Subcutaneous abdominal adipose tissue (tissue), 5 donors: Measurements from ENCODE around the gene HDAC7.

Experiments used
- H3K27ac ChIP-seq: one replicate; pipeline ENCODE4 v1.7.0; 2013; ENCODE audit warnings: low read depth, mild to moderate bottlenecking, inconsistent platforms, low read length, moderate library complexity
- H3K27me3 ChIP-seq, 5 donors: one replicate each; pipeline ENCODE4 v1.7.0; 2013; ENCODE audit warnings: low read length in 5 of 5, inconsistent platforms in 1 of 5; ENCODE audit not compliant: control insufficient read depth in 5 of 5, insufficient read depth in 4 of 5
- H3K36me3 ChIP-seq, 5 donors: one replicate each; pipeline ENCODE4 v1.7.0; 2013; ENCODE audit warnings: low read length in 5 of 5; ENCODE audit not compliant: control insufficient read depth in 5 of 5, insufficient read depth in 5 of 5
- H3K4me1 ChIP-seq, 5 donors: one replicate each; pipeline ENCODE4 v1.7.0; 2013; ENCODE audit warnings: low read length in 5 of 5, mild to moderate bottlenecking in 3 of 5, moderate library complexity in 1 of 5; ENCODE audit not compliant: control insufficient read depth in 5 of 5, insufficient read depth in 5 of 5
- H3K4me3 ChIP-seq, 5 donors: one replicate each; pipeline ENCODE4 v1.7.0; 2013; ENCODE audit warnings: low read length in 5 of 5, low read depth in 1 of 5
- H3K9ac ChIP-seq, 5 donors: one replicate each; pipeline ENCODE4 v1.7.0; 2013; ENCODE audit warnings: low read length in 5 of 5, mild to moderate bottlenecking in 4 of 5, moderate library complexity in 3 of 5
- H3K9me3 ChIP-seq, 5 donors: one replicate each; pipeline ENCODE4 v1.7.0; 2013; ENCODE audit warnings: low read length in 5 of 5; ENCODE audit not compliant: control insufficient read depth in 5 of 5
- donor health status: healthy.
- donor health status: healthy.
- donor health status: healthy.
- donor health status: healthy.
- donor health status: healthy.

The HDAC7 gene

GRCh38 chr12:47751561-47751960, 68.1 kb downstream of the HDAC7 start:
- Histone ChIP-seq H3K9ac (peak overlapping the region in 2 of 5 donors; percentile 16 to 44), H3K4me1 (peaks cover 7 to 67% (median 33%) of the 10 kb centered on the region in 5 donors), H3K4me3 (no peak overlapping the region), H3K9me3 (no peaks in the 10 kb centered on the region), H3K27ac (peak overlapping the region; percentile 30), H3K27me3 (peaks cover 0 to 7% (median 0%) of the 10 kb centered on the region in 5 donors), H3K36me3 (peaks cover 0 to 58% (median 44%) of the 10 kb centered on the region in 5 donors)

GRCh38 chr12:47750916-47751470, 68.7 kb downstream of the HDAC7 start:
- Histone ChIP-seq H3K4me3 (no peak overlapping the region), H3K27ac (peak overlapping the region; percentile 30), H3K27me3 (peaks cover 0 to 7% (median 0%) of the 10 kb centered on the region in 5 donors), H3K4me1 (peaks cover 8 to 65% (median 32%) of the 10 kb centered on the region in 5 donors), H3K9ac (peak overlapping the region in 1 of 5 donors; percentile 16), H3K36me3 (peaks cover 0 to 64% (median 49%) of the 10 kb centered on the region in 5 donors), H3K9me3 (no peaks in the 10 kb centered on the region)

- H3K9me3 ChIP-seq: no peaks in the 10 kb centered on the region
- peaks cover 0 to 69% (median 49%) of the 10 kb centered on the region in 5 donors for H3K36me3 ChIP-seq
- no peak overlapping the region for H3K4me3 ChIP-seq
- no peak overlapping the region for H3K9ac ChIP-seq
- peaks cover 8 to 58% (median 26%) of the 10 kb centered on the region in 5 donors for H3K4me1 ChIP-seq
- peaks cover 0 to 7% (median 0%) of the 10 kb centered on the region in 5 donors for H3K27me3 ChIP-seq
- peak overlapping the region; percentile 30 for H3K27ac ChIP-seq
Observed at GRCh38 chr12:47750229-47750798, 69.4 kb downstream of the HDAC7 start.

- no peak overlapping the region for H3K9ac ChIP-seq
- H3K4me3 ChIP-seq: no peak overlapping the region
- H3K27ac ChIP-seq: no peak overlapping the region
- H3K36me3 ChIP-seq: peaks cover 0 to 76% (median 49%) of the 10 kb centered on the region in 5 donors
- H3K4me1 ChIP-seq: peaks cover 8 to 45% (median 14%) of the 10 kb centered on the region in 5 donors
- H3K9me3 ChIP-seq: no peaks in the 10 kb centered on the region
- H3K27me3 ChIP-seq: peaks cover 0 to 7% (median 0%) of the 10 kb centered on the region in 5 donors
Observed at GRCh38 chr12:47748899-47749298, 70.8 kb downstream of the HDAC7 start.

- Histone ChIP-seq H3K27ac (no peak overlapping the region), H3K9me3 (no peaks in the 10 kb centered on the region), H3K27me3 (peaks cover 0 to 7% (median 0%) of the 10 kb centered on the region in 5 donors), H3K4me3 (no peak overlapping the region), H3K36me3 (peaks cover 0 to 80% (median 53%) of the 10 kb centered on the region in 5 donors), H3K4me1 (peaks cover 7 to 45% (median 10%) of the 10 kb centered on the region in 5 donors), H3K9ac (no peak overlapping the region)
Observed at GRCh38 chr12:47748507-47748828, 71.2 kb downstream of the HDAC7 start.

GRCh38 chr12:47747596-47748506, 71.9 kb downstream of the HDAC7 start:
- peaks cover under 1 to 41% (median 8%) of the 10 kb centered on the region in 5 donors for H3K4me1 ChIP-seq
- H3K4me3 ChIP-seq: no peak overlapping the region
- no peaks in the 10 kb centered on the region for H3K9me3 ChIP-seq
- H3K36me3 ChIP-seq: peaks cover 0 to 84% (median 55%) of the 10 kb centered on the region in 5 donors
- H3K9ac ChIP-seq: no peak overlapping the region
- peaks cover 0 to 7% (median 0%) of the 10 kb centered on the region in 5 donors for H3K27me3 ChIP-seq
- no peak overlapping the region for H3K27ac ChIP-seq

- no peak overlapping the region for H3K27ac ChIP-seq
- H3K9me3 ChIP-seq: no peaks in the 10 kb centered on the region
- H3K27me3 ChIP-seq: peaks cover 0 to 7% (median 0%) of the 10 kb centered on the region in 5 donors
- H3K4me1 ChIP-seq: peaks cover 0 to 39% (median 4%) of the 10 kb centered on the region in 5 donors
- no peak overlapping the region for H3K9ac ChIP-seq
- peaks cover 0 to 84% (median 55%) of the 10 kb centered on the region in 5 donors for H3K36me3 ChIP-seq
- H3K4me3 ChIP-seq: no peak overlapping the region
Observed at GRCh38 chr12:47747126-47747525, 72.6 kb downstream of the HDAC7 start.

- no peak overlapping the region for H3K9ac ChIP-seq
- no peak overlapping the region for H3K4me3 ChIP-seq
- H3K27me3 ChIP-seq: peaks cover 0 to 7% (median 0%) of the 10 kb centered on the region in 5 donors
Observed at GRCh38 chr12:47746523-47746922, 73.2 kb downstream of the HDAC7 start.

GRCh38 chr12:47746073-47746472, 73.6 kb downstream of the HDAC7 start:
- peaks cover 0 to 7% (median 0%) of the 10 kb centered on the region in 5 donors for H3K27me3 ChIP-seq
- H3K9ac ChIP-seq: no peak overlapping the region
- no peak overlapping the region for H3K4me3 ChIP-seq
- peaks cover 0 to 74% (median 51%) of the 10 kb centered on the region in 5 donors for H3K36me3 ChIP-seq
- no peaks in the 10 kb centered on the region for H3K9me3 ChIP-seq
- no peak overlapping the region for H3K27ac ChIP-seq
- peaks cover 3 to 39% (median 6%) of the 10 kb centered on the region in 5 donors for H3K4me1 ChIP-seq

More at GRCh38 chr12:47746523-47746922, 73.2 kb downstream of the HDAC7 start:
- peaks cover 0 to 39% (median 4%) of the 10 kb centered on the region in 5 donors for H3K4me1 ChIP-seq
- no peaks in the 10 kb centered on the region for H3K9me3 ChIP-seq
- peaks cover 0 to 79% (median 53%) of the 10 kb centered on the region in 5 donors for H3K36me3 ChIP-seq
- no peak overlapping the region for H3K27ac ChIP-seq
